SU-DHL-6 (cell line): Measurements from ENCODE around the gene LCORL.

Experiments used
- H2AFZ ChIP-seq: fragments of 200-600 bp; sonication (generic); 2 replicates; pipeline ENCODE4 v1.6.1; 2014; ENCODE audit warnings: low read depth, mild to moderate bottlenecking, moderate library complexity, mixed read lengths, antibody characterized with exemption, low read length; ENCODE audit not compliant: severe bottlenecking
- H3F3A ChIP-seq: fragments of 200-600 bp; shearing (Covaris generic); 2 replicates; pipeline ENCODE4 v1.6.0; 2016; ENCODE audit warnings: antibody characterized with exemption, mild to moderate bottlenecking; ENCODE audit not compliant: insufficient read depth
- H3K27ac ChIP-seq: fragments of 200-600 bp; sonication (generic); 2 replicates; pipeline ENCODE4 v1.5.1; 2016; ENCODE audit warnings: low read depth, mild to moderate bottlenecking, low read length, moderate library complexity, mixed read lengths
- H3K27me3 ChIP-seq: fragments of 200-600 bp; sonication (generic), shearing (Covaris generic); 2 replicates; pipeline ENCODE4 v1.6.0; 2014; ENCODE audit warnings: mild to moderate bottlenecking, low read length
- H3K36me3 ChIP-seq: fragments of 200-600 bp; sonication (generic); 2 replicates; pipeline ENCODE4 v1.6.1; 2014; ENCODE audit warnings: mild to moderate bottlenecking, low read length, mixed read lengths
- H3K4me2 ChIP-seq: fragments of 300-600, 200-600 bp; shearing (Covaris generic), sonication (generic); 2 replicates; pipeline ENCODE4 v1.6.0; 2014; ENCODE audit warnings: low read length, low read depth, mild to moderate bottlenecking; ENCODE audit not compliant: poor library complexity, severe bottlenecking
- H3K4me3 ChIP-seq: fragments of 200-600 bp; sonication (generic); 2 replicates; pipeline ENCODE4 v1.5.1; 2014; ENCODE audit warnings: antibody characterized with exemption, low read length, mild to moderate bottlenecking, mixed read lengths; ENCODE audit not compliant: insufficient read depth, poor library complexity, severe bottlenecking
- H3K79me2 ChIP-seq: fragments of 200-600 bp; sonication (generic); 2 replicates; pipeline ENCODE4 v1.6.1; 2014; ENCODE audit warnings: mild to moderate bottlenecking, low read length, moderate library complexity; ENCODE audit not compliant: insufficient read depth
- H3K9ac ChIP-seq: fragments of 200-600 bp; sonication (generic); 2 replicates; pipeline ENCODE4 v1.7.0; 2014; ENCODE audit warnings: mild to moderate bottlenecking, low read length
- H3K9me2 ChIP-seq: fragments of 200-600 bp; sonication (generic); replicated peaks from 2 replicates; pipeline ENCODE4 v1.6.1; 2014; ENCODE audit warnings: low read length; ENCODE audit not compliant: insufficient read depth
- H3K9me3 ChIP-seq: fragments of 200-600 bp; sonication (generic); 2 replicates; pipeline ENCODE4 v1.6.1; 2014; ENCODE audit warnings: low read length, mixed read lengths; ENCODE audit not compliant: insufficient read depth
- H4K20me1 ChIP-seq: fragments of 200-600 bp; sonication (generic); 2 replicates; pipeline ENCODE4 v1.6.1; 2014; ENCODE audit warnings: low read depth, mild to moderate bottlenecking, antibody characterized with exemption, low read length, moderate library complexity, mixed read lengths
- EZH2phosphoT487 ChIP-seq: fragments of 200-600 bp; sonication (generic), shearing (Covaris generic); conservative IDR thresholded peaks from 2 replicates; pipeline ENCODE4 v1.6.1; 2018; ENCODE audit warnings: mild to moderate bottlenecking, antibody characterized with exemption, low read length, moderate library complexity, mixed read lengths
- TF ChIP-seq, protein P1 (sequence below): fragments of 200-600 bp; sonication (generic); IDR thresholded peaks from one replicate; pipeline ENCODE4 v1.5.1; 2017; ENCODE audit warnings: antibody characterized with exemption, mild to moderate bottlenecking, low read length, moderate library complexity; ENCODE audit not compliant: insufficient read depth, poor library complexity, severe bottlenecking

Gene LCORL

GRCh38 chr4:17930256-17930655 is 91.3 kb downstream of the LCORL start:
- Histone ChIP-seq H3K9me3 (no peaks in the 10 kb centered on the region), H3K9ac (no peak overlapping the region), H3K27ac (no peak overlapping the region), H3K79me2 (no peaks in the 10 kb centered on the region; the same call in 1 of the 2 replicates), H3K4me3 (no peak overlapping the region), H4K20me1 (no peaks in the 10 kb centered on the region), H3K27me3 (no peaks in the 10 kb centered on the region), H3K9me2 (no peaks in the 10 kb centered on the region), H3K36me3 (no peaks in the 10 kb centered on the region), H3K4me2 (no peak overlapping the region), H2AFZ (no peak overlapping the region), H3F3A (no peaks in the 10 kb centered on the region)
- TF ChIP-seq EZH2phosphoT487 = no peak
- TF ChIP-seq, protein P1, sequence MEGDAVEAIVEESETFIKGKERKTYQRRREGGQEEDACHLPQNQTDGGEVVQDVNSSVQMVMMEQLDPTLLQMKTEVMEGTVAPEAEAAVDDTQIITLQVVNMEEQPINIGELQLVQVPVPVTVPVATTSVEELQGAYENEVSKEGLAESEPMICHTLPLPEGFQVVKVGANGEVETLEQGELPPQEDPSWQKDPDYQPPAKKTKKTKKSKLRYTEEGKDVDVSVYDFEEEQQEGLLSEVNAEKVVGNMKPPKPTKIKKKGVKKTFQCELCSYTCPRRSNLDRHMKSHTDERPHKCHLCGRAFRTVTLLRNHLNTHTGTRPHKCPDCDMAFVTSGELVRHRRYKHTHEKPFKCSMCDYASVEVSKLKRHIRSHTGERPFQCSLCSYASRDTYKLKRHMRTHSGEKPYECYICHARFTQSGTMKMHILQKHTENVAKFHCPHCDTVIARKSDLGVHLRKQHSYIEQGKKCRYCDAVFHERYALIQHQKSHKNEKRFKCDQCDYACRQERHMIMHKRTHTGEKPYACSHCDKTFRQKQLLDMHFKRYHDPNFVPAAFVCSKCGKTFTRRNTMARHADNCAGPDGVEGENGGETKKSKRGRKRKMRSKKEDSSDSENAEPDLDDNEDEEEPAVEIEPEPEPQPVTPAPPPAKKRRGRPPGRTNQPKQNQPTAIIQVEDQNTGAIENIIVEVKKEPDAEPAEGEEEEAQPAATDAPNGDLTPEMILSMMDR = no peak

DNA sequence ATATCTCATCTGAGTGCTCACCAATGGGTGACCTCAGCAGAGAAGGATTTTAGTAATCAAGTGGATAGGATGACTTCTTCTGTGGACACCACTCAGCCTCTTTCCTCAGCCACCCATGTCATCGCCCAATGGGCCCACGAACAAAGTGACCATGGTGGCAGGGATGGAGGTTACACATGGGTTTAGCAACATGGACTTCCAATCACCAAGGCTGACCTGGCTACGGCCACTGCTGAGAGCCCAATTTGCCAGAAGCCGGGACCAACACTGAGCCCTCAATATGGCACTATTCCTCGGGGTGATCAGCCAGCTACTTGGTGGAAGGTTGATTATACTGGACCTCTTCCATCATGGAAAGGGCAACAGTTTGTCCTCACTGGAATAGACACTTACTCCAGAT is 97.4 kb downstream of the LCORL start:
- H4K20me1 ChIP-seq = no peaks in the 10 kb centered on the region
- H3K9ac ChIP-seq = no peak overlapping the region
- H3K4me3 ChIP-seq = no peak overlapping the region
- H3K27ac ChIP-seq = no peak overlapping the region
- H3F3A ChIP-seq = no peaks in the 10 kb centered on the region
- no peak overlapping the region for H3K4me2 ChIP-seq
- no peaks in the 10 kb centered on the region for H3K9me3 ChIP-seq
- TF ChIP-seq, protein P1 = no peak
- no peak for TF ChIP-seq EZH2phosphoT487
- no peaks in the 10 kb centered on the region for H3K36me3 ChIP-seq
- H2AFZ ChIP-seq = no peak overlapping the region
- no peaks in the 10 kb centered on the region for H3K9me2 ChIP-seq
- no peaks in the 10 kb centered on the region for H3K27me3 ChIP-seq
- H3K79me2 ChIP-seq = no peaks in the 10 kb centered on the region

- H3K4me3 ChIP-seq = no peak overlapping the region
- H3F3A ChIP-seq = no peaks in the 10 kb centered on the region
- no peak for TF ChIP-seq EZH2phosphoT487
- TF ChIP-seq, protein P1 = no peak
- no peak overlapping the region for H3K4me2 ChIP-seq
- no peak overlapping the region for H3K27ac ChIP-seq
- H3K27me3 ChIP-seq = no peaks in the 10 kb centered on the region
- no peaks in the 10 kb centered on the region for H3K9me2 ChIP-seq
- 0 out of 2 replicates have a peak, but pooled peaks cover 14% of the 10 kb centered on the region for H3K79me2 ChIP-seq
- no peak overlapping the region for H3K9ac ChIP-seq
- H4K20me1 ChIP-seq = no peaks in the 10 kb centered on the region
- no peak overlapping the region for H2AFZ ChIP-seq
- H3K9me3 ChIP-seq = no peaks in the 10 kb centered on the region
- no peaks in the 10 kb centered on the region for H3K36me3 ChIP-seq
These were observed 100.1 kb downstream of the LCORL start for GRCh38 chr4:17921451-17921850.

DNA sequence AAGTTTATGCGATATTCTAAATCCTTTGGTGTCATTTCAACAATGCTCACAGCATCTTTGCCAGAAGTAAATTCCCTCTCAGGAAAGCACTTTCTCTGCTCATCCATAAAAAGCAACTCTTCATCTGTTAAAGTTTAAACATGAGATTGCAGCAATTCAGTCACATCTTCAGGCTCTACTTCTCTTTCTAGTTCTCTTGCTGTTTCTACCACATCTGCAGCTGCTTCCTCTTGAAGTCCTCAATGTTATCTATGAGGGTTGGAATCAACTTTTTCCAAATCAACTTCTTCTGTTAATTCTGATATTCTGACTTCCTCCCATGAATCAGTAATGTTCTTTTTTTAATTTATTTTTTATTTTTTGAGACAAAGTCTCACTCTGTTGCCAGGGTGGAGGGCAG is 100.9 kb downstream of the LCORL start:
- Histone ChIP-seq H3K9ac (no peak overlapping the region), H3K27ac (no peak overlapping the region), H3K79me2 (0 out of 2 replicates have a peak, but pooled peaks cover 14% of the 10 kb centered on the region), H3K4me3 (no peak overlapping the region), H3K27me3 (no peaks in the 10 kb centered on the region), H3K4me2 (no peak overlapping the region), H3K9me2 (no peaks in the 10 kb centered on the region), H3K9me3 (no peaks in the 10 kb centered on the region), H4K20me1 (no peaks in the 10 kb centered on the region), H2AFZ (no peak overlapping the region), H3F3A (no peaks in the 10 kb centered on the region), H3K36me3 (no peaks in the 10 kb centered on the region)
- TF ChIP-seq, protein P1 = no peak
- TF ChIP-seq EZH2phosphoT487 = no peak
